ENCODE results near the gene CCDC68. TPM values are rescaled to one million over a fixed set of nuclear protein-coding genes. Genes with fewer than 3 reads are reported as not detected.
"Not testable (repeated sequence)": the region's sequence is repeated elsewhere in the genome, so short reads cannot be mapped to it uniquely, and the experiment has no call there.

CCDC68 gene
- total RNA-seq, 3 donors from 2014 or later = 6.6 to 9.6 (median 8.5) TPM

DNA sequence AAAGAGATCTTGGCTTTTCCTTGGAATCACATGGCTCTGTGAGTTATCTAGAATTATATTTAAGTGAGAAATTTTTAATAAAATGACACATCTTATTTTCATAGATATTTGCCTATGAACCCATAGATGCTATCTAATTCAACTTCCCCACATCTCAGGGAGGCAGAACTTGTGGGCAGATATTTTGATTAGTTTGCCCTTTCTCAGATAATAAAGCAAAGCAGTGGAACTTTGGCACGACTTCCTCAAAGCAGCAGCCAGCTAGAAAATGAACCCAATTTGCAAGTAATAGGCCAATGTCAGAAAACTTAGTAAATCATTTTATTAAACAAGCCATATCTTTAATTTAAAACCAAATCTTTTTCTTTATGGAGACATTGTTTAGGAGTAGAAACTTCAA, 98.3 kb downstream of the CCDC68 start:
- no peak for DNase-seq (ENCODE audit: low spot score in 2 of 2)
- TF ChIP-seq POLR2A (IDR thresholded peaks at IDR 0.05) = no peak
- TF ChIP-seq POLR2AphosphoS5 (IDR thresholded peaks at IDR 0.05) = no peak
- Histone ChIP-seq H3K4me3 (no peak overlapping the region), H3K36me3 (no peaks in the 10 kb centered on the region), H3K27ac (no peak overlapping the region), H3K4me1 (no peaks in the 10 kb centered on the region), H3K27me3 (no peaks in the 10 kb centered on the region), H3K9me3 (no peaks in the 10 kb centered on the region)
- intact Hi-C loops (cut with DNase I; ENCODE audit: low total_unique reads) = no loop called here

DNA sequence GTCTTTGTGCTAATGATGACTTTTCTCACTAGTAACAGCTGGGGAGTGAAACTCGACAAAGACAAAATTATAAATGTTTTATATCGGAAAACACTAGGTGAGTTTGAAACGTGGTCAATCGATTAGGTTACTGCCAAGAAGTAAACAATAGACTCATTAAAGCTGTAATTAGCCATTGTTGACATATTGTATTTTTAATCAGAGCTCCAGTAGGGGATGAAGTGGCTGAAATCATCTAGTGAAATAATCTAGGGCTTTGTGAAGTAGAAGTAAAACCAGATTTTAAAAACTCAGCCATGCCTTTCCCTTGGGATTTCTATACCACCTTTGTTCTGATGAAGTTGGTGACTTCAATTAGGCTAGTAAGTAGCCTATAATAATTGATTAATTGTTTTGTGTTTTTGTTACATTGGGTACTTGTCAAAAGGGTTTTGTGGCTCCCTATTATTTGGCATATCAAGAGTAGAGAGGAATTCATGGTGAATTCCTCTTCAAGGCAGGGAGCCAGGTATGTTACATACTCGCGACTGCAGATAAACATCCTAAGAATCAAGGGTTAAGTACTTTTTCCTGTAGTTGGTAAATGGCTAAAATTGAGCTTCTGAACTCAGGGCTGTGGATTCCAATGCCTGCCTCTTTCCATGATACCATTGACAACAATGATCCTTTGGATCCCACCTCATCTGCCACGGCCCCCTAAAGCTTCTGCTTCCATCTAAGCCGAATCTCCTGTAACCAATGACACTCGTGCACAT, 99.4 kb downstream of the CCDC68 start:
- no peaks in the 10 kb centered on the region for H3K27me3 ChIP-seq
- no peaks in the 10 kb centered on the region for H3K9me3 ChIP-seq
- TF ChIP-seq POLR2AphosphoS5 (IDR thresholded peaks at IDR 0.05) (no peak), POLR2A (IDR thresholded peaks at IDR 0.05) (no peak)
- TF ChIP-seq, protein P1, sequence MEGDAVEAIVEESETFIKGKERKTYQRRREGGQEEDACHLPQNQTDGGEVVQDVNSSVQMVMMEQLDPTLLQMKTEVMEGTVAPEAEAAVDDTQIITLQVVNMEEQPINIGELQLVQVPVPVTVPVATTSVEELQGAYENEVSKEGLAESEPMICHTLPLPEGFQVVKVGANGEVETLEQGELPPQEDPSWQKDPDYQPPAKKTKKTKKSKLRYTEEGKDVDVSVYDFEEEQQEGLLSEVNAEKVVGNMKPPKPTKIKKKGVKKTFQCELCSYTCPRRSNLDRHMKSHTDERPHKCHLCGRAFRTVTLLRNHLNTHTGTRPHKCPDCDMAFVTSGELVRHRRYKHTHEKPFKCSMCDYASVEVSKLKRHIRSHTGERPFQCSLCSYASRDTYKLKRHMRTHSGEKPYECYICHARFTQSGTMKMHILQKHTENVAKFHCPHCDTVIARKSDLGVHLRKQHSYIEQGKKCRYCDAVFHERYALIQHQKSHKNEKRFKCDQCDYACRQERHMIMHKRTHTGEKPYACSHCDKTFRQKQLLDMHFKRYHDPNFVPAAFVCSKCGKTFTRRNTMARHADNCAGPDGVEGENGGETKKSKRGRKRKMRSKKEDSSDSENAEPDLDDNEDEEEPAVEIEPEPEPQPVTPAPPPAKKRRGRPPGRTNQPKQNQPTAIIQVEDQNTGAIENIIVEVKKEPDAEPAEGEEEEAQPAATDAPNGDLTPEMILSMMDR (IDR thresholded peaks at IDR 0.05) = no peak
- H3K36me3 ChIP-seq = no peaks in the 10 kb centered on the region
- no peaks in the 10 kb centered on the region for H3K4me1 ChIP-seq
- H3K4me3 ChIP-seq = no peak overlapping the region
- intact Hi-C loops (cut with DNase I; ENCODE audit: low total_unique reads) = no loop called here
- no peak for DNase-seq (ENCODE audit: low spot score in 2 of 2)
- peak overlapping the region; percentile 35 to 64 for H3K27ac ChIP-seq

DNA sequence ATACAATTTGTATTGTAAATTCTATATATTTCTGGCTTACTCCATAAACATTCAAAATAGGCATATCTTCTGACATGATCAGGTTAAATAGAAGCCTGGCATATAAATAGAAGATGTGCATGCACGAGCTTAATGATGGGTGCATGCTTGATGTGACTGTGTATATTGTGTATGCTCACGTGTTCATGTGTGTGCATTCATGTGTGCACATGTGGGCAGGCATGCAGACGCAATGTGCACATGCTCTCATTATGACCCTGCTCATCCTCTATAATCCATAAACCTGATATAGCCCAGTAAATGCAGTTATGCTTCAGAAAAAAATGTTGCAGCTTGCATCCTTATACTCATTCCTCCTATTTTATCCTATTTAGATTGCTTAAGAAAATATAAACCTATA, 101.8 kb downstream of the CCDC68 start:
- no peaks in the 10 kb centered on the region for H3K9me3 ChIP-seq
- no peaks in the 10 kb centered on the region for H3K36me3 ChIP-seq
- H3K27me3 ChIP-seq = no peaks in the 10 kb centered on the region
- H3K27ac ChIP-seq = no peak overlapping the region
- H3K4me3 ChIP-seq = no peak overlapping the region
- intact Hi-C loops (cut with DNase I; ENCODE audit: low total_unique reads) = no loop called here
- TF ChIP-seq, protein P1 (IDR thresholded peaks at IDR 0.05) = no peak
- no peak for TF ChIP-seq POLR2A (IDR thresholded peaks at IDR 0.05)
- TF ChIP-seq POLR2AphosphoS5 (IDR thresholded peaks at IDR 0.05) = no peak
- no peaks in the 10 kb centered on the region for H3K4me1 ChIP-seq
- no peak for DNase-seq (ENCODE audit: low spot score in 2 of 2)

DNA sequence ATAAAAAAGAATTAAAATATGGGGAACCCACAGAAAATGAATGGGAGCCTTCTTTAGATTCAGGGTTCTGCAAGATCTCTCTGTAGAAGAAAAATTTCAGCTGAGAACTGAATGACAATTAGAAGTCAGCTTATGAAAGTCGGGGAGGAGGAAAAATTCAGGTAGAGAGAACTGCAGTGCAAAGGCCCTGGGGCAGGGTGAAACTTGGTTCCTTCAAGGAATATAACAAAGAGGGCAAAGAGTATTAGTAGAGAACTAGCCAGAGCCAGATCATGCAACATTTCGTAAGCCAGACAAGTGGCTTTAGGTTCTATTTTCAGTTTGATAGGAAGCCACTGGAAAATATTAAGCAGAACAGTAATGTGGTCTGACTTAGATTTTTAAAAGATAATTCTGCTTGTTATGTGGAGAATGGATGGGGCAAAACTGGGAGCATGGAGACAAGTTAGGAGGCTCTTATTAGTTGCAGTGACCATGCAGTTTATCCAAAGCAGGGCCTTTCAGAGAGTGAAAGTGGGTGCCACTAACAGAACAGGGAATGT, 103.1 kb downstream of the CCDC68 start:
- Histone ChIP-seq H3K27me3 (no peaks in the 10 kb centered on the region), H3K36me3 (no peaks in the 10 kb centered on the region), H3K27ac (no peak overlapping the region), H3K4me3 (no peak overlapping the region), H3K4me1 (no peaks in the 10 kb centered on the region), H3K9me3 (no peaks in the 10 kb centered on the region)
- TF ChIP-seq, protein P1 (IDR thresholded peaks at IDR 0.05) = no peak
- TF ChIP-seq POLR2AphosphoS5 (IDR thresholded peaks at IDR 0.05) (no peak), POLR2A (IDR thresholded peaks at IDR 0.05) (no peak)
- no peak for DNase-seq (ENCODE audit: low spot score in 2 of 2)
- intact Hi-C loops (cut with DNase I; ENCODE audit: low total_unique reads) = no loop called here

DNA sequence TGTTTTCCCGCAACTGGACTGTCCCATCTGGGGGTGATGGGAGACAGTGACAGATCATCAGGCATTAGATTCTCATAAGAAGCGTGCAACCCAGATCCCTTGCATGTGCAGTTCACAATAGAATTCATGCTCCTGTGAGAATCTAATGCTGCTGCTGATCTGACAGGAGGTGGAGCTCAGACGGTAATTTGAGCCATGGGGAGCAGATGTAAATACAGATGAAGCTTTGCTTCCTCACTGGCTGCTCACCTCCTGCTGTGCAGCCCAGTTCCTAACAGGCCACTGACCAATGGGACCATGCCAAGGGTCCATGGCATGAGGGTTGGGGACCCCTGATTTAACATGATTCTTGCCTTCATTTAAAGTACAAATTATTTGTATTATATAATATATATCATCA, 104.2 kb downstream of the CCDC68 start:
- DNase-seq (ENCODE audit: low spot score in 2 of 2); intact Hi-C loops (cut with DNase I; ENCODE audit: low total_unique reads): not testable (repeated sequence)

DNA sequence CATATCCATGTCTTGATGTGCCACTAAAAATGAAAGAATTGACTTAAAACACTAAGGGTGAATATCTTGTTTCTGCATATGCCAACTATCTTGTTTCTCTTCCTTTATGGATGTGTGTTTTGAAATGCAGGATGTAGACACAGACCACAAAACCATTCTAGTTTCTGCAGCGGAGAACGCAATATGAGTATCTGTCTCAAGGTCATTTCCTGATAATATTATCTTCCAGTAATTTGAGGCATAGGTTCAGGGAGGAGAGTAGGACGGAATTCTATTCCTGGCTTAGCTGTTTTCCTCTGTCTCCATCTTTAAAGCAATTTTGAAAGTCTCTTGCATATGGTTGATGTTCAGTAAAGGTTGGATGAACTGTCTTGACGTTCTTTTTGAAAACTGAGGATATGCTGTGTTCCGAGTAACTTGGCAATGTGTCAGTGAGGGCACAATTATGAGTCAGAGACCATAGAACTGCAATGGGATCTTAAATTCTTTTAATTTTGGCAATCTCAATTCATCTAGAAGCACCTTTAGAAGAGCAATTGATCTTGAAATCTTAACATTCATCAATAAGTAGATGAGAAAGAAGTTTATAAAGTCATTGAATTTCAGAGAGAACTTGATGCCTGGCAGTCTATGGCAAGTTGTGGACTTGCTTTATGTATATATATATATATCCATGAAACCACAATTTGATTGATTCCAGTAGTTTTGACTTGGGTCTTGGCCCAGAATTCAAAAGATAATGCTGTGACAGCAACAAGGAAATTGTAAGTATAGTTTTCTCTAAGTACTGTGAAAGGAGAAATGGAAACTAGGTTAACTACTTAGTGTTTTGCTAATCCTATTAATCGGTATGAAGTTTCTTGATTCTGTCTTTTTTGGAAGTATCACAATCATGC, 106.2 kb downstream of the CCDC68 start:
- H3K4me1 ChIP-seq = no peaks in the 10 kb centered on the region

More for the DNA sequence above, 104.2 kb downstream of the CCDC68 start:
- H3K36me3 ChIP-seq, H3K27me3 ChIP-seq, H3K27ac ChIP-seq, H3K9me3 ChIP-seq, H3K4me3 ChIP-seq, H3K4me1 ChIP-seq: not testable (repeated sequence)

More for the DNA sequence above, 106.2 kb downstream of the CCDC68 start:
- intact Hi-C loops (cut with DNase I; ENCODE audit: low total_unique reads) = no loop called here
- TF ChIP-seq POLR2AphosphoS5 (IDR thresholded peaks at IDR 0.05) (no peak), POLR2A (IDR thresholded peaks at IDR 0.05) (no peak)
- TF ChIP-seq, protein P1 (IDR thresholded peaks at IDR 0.05) = no peak
- Histone ChIP-seq H3K9me3 (no peaks in the 10 kb centered on the region), H3K27me3 (no peaks in the 10 kb centered on the region), H3K27ac (no peak overlapping the region), H3K4me3 (no peak overlapping the region), H3K36me3 (no peaks in the 10 kb centered on the region)
- DNase-seq (ENCODE audit: low spot score in 2 of 2) = no peak
